ENCODE measurements around the gene SLC7A5. TPM values are rescaled to one million over a fixed set of nuclear protein-coding genes. Genes with fewer than 3 reads are reported as not detected.
"Not testable (repeated sequence)": the region's sequence is repeated elsewhere in the genome, so short reads cannot be mapped to it uniquely, and the experiment has no call there.

SLC7A5 gene
- total RNA-seq, 1 donor from 2014 or later: 127 TPM

DNA sequence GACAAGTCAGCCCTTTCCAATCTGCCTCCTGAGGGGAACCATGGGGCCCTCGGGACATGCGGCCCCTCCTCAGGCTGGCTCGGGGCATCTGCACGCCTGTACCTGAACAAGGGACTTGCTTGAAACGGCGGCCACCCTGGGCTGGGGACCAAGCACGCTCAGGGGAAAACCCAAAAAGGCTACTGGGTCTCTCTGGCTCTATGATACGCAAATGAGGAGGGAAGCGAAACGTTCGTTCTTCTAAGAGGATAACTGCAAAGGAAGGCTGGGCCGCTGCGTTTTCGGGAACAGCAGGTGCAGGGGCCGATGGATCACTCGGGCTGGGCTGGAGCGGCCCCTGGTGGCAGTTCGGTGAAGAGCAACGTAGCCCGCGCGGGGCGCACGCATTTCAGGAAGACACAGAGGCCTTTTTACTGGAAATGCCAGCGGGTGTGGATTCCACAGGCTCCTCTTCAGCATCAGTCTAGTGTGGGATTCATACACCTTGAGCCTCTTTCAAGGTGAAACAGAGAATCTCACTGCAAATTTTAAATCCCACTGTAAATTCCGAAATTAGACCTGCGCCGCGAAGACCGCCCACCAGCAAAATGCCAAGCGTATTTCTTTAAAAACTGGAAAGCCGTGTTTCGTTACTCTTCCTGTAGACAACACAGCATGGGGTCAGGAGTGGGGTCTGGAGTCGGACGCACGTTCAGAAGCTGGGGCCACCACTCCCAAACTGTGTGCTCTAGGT, 40.1 kb upstream of the SLC7A5 start:
- DNase-seq (ENCODE audit: extremely low spot score, unreplicated experiment): peak; percentile 94
- TF ChIP-seq CTCF (IDR thresholded peaks at IDR 0.05): peak; percentile 94
- peaks cover 21% of the 10 kb centered on the region for H3K27me3 Mint-ChIP-seq (ENCODE audit: unreplicated experiment)
- not testable (repeated sequence) for H3K27ac Mint-ChIP-seq (ENCODE audit: unreplicated experiment); H3K4me1 Mint-ChIP-seq (ENCODE audit: unreplicated experiment); H3K36me3 Mint-ChIP-seq (ENCODE audit: unreplicated experiment); H3K9me3 Mint-ChIP-seq (ENCODE audit: unreplicated experiment); H3K4me3 Mint-ChIP-seq (ENCODE audit: unreplicated experiment)

GRCh38 chr16:87908101-87908500, 38.8 kb upstream of the SLC7A5 start:
- DNase-seq (ENCODE audit: extremely low spot score, unreplicated experiment); H3K27ac Mint-ChIP-seq (ENCODE audit: unreplicated experiment); H3K9me3 Mint-ChIP-seq (ENCODE audit: unreplicated experiment); H3K27me3 Mint-ChIP-seq (ENCODE audit: unreplicated experiment); H3K4me1 Mint-ChIP-seq (ENCODE audit: unreplicated experiment); H3K36me3 Mint-ChIP-seq (ENCODE audit: unreplicated experiment); H3K4me3 Mint-ChIP-seq (ENCODE audit: unreplicated experiment): not testable (repeated sequence)

DNA sequence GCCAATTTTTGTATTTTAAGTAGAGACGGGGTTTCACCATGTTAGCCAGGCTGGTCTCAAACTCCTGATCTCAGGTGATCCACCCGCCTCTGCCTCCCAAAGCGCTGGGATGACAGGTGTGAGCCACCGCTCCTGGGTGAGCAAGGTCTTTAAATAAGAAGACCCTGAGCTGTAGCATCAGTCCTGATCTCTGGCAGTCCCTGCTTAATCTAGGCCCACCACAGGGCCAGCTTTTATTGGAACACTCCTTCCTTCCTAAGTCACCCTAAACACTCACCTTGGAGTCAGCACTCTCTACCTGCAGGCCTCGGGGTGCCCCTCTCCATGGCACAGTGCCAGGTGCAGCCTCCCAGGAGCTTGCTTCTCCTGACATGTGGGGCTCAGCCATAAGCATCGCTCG, 36.2 kb upstream of the SLC7A5 start:
- not testable (repeated sequence) for H3K4me1 Mint-ChIP-seq (ENCODE audit: unreplicated experiment); H3K27me3 Mint-ChIP-seq (ENCODE audit: unreplicated experiment); H3K4me3 Mint-ChIP-seq (ENCODE audit: unreplicated experiment); H3K9me3 Mint-ChIP-seq (ENCODE audit: unreplicated experiment); DNase-seq (ENCODE audit: extremely low spot score, unreplicated experiment); H3K36me3 Mint-ChIP-seq (ENCODE audit: unreplicated experiment); H3K27ac Mint-ChIP-seq (ENCODE audit: unreplicated experiment)

DNA sequence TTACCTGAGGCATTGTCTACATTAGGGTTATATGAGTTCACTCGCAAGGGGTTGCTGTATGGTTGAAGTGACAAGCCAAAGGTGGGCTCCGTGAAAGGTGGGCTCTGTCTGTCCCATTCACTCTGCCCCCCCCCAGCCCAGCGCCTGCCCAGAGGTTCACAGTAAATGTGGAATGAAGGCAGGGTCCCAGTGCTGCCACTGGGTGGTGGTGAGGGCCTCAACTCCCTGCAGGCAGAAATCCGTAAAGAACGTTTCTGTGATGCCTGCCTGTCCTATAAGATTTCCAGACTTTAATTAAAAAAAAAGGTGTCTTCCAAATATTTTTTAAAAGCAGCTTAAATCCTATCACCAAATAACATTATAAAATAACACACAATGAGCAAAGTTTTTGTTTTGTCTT, 35.7 kb upstream of the SLC7A5 start:
- not testable (repeated sequence) for H3K27ac Mint-ChIP-seq (ENCODE audit: unreplicated experiment); H3K9me3 Mint-ChIP-seq (ENCODE audit: unreplicated experiment); H3K27me3 Mint-ChIP-seq (ENCODE audit: unreplicated experiment); H3K36me3 Mint-ChIP-seq (ENCODE audit: unreplicated experiment); H3K4me3 Mint-ChIP-seq (ENCODE audit: unreplicated experiment); DNase-seq (ENCODE audit: extremely low spot score, unreplicated experiment); H3K4me1 Mint-ChIP-seq (ENCODE audit: unreplicated experiment)

DNA sequence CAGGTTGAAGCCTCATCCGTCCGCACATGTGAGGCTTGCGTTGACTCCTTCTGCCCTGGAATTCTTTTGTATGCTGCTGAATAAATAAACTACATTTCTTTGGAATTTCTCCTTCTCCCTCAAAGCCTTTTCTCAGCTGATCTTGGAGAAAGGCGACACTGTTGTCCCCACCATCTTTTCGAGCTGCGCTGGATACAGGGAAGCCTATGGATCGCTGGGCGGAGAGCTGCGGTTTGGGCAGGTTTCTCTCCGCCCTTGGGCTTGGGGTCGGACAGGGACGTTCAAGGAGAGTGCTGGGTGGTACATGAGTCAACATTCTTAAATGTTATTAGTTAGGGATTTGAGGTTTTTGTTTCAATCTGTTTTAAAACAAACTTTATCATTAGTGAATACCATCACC, 31.2 kb upstream of the SLC7A5 start:
- DNase-seq (ENCODE audit: extremely low spot score, unreplicated experiment); H3K9me3 Mint-ChIP-seq (ENCODE audit: unreplicated experiment); H3K4me3 Mint-ChIP-seq (ENCODE audit: unreplicated experiment); H3K36me3 Mint-ChIP-seq (ENCODE audit: unreplicated experiment); H3K27me3 Mint-ChIP-seq (ENCODE audit: unreplicated experiment); H3K27ac Mint-ChIP-seq (ENCODE audit: unreplicated experiment): not testable (repeated sequence)
- peaks cover 13% of the 10 kb centered on the region for H3K4me1 Mint-ChIP-seq (ENCODE audit: unreplicated experiment)

- H3K27me3 Mint-ChIP-seq (ENCODE audit: unreplicated experiment): peaks cover 4% of the 10 kb centered on the region
- DNase-seq (ENCODE audit: extremely low spot score, unreplicated experiment): no peak
- H3K36me3 Mint-ChIP-seq (ENCODE audit: unreplicated experiment): no peaks in the 10 kb centered on the region
- no peak for TF ChIP-seq CTCF (IDR thresholded peaks at IDR 0.05)
- H3K4me1 Mint-ChIP-seq (ENCODE audit: unreplicated experiment): peaks cover 23% of the 10 kb centered on the region
- H3K9me3 Mint-ChIP-seq (ENCODE audit: unreplicated experiment): no peaks in the 10 kb centered on the region
- H3K4me3 Mint-ChIP-seq (ENCODE audit: unreplicated experiment): no peak overlapping the region
- no peak overlapping the region for H3K27ac Mint-ChIP-seq (ENCODE audit: unreplicated experiment)
Measured at GRCh38 chr16:87897521-87898505, 28.5 kb upstream of the SLC7A5 start.

DNA sequence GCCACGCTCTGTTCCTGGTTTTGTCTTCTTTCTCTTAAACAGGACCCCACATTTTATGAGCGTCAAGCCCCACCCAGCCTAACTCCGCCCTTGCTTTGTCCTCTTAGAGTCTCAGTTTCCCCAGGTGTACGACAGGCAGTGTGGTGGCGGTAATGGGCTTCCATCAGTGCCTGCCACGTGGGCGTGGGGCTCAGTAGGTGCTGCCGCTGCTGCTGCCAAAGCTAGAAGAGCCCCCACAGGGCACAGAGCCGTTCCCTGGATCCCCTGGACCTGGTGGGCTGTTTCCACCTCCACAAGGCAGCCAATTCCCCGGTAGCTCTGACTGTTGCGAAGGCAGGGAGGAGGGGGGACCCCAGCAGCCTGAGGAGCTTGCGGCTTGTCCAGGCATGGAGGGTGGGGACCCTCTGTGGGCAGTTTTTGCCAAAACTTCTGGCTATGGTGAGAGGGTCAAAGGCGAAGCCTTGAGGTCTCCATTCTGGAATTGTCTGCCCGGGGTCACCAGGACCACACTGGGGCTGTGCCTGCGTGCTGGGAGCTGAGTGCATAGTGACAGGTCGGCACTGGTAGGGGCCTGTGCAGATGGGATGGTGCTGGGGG, 27.7 kb upstream of the SLC7A5 start:
- H3K36me3 Mint-ChIP-seq (ENCODE audit: unreplicated experiment); DNase-seq (ENCODE audit: extremely low spot score, unreplicated experiment); H3K27ac Mint-ChIP-seq (ENCODE audit: unreplicated experiment); H3K4me3 Mint-ChIP-seq (ENCODE audit: unreplicated experiment); H3K27me3 Mint-ChIP-seq (ENCODE audit: unreplicated experiment); H3K9me3 Mint-ChIP-seq (ENCODE audit: unreplicated experiment): not testable (repeated sequence)
- peaks cover 23% of the 10 kb centered on the region for H3K4me1 Mint-ChIP-seq (ENCODE audit: unreplicated experiment)

- not testable (repeated sequence) for H3K4me3 Mint-ChIP-seq (ENCODE audit: unreplicated experiment); DNase-seq (ENCODE audit: extremely low spot score, unreplicated experiment); H3K9me3 Mint-ChIP-seq (ENCODE audit: unreplicated experiment); H3K27ac Mint-ChIP-seq (ENCODE audit: unreplicated experiment); H3K36me3 Mint-ChIP-seq (ENCODE audit: unreplicated experiment); H3K27me3 Mint-ChIP-seq (ENCODE audit: unreplicated experiment)
- peaks cover 23% of the 10 kb centered on the region for H3K4me1 Mint-ChIP-seq (ENCODE audit: unreplicated experiment)
Measured at GRCh38 chr16:87896176-87896890, 27.0 kb upstream of the SLC7A5 start.
